PC-9 (cell line): ENCODE measurements around the gene SETX. TPM values are rescaled to one million over a fixed set of nuclear protein-coding genes. Genes with fewer than 3 reads are reported as not detected.

Source experiments
- BruUV-seq: library from RNA; stranded (reverse); fragments of 400-500 nt; replicated peaks from 2 replicates; lab custom pipeline; 2021; lab: Mats Ljungman, UMichigan
- CTCF ChIA-PET: fragments of 300-600 bp; sonication (Branson Sonifier 250); formaldehyde crosslinking; loops from one replicate; lab custom pipeline; 2022; ENCODE audit warnings: antibody characterized with exemption; lab: Charles Lee
- POLR2A ChIA-PET: fragments of 300-600 bp; sonication (Branson Sonifier 250); formaldehyde crosslinking; loops from one replicate; lab custom pipeline; 2022; ENCODE audit warnings: antibody characterized with exemption; ENCODE audit not compliant: unreplicated experiment; lab: Charles Lee
- DNase-seq, 2 experiments: peaks; one replicate each; pipeline versions ENCODE4 v3.0.0 to v3.0.0-alpha.2; 2015 to 2022; ENCODE audit warnings: mixed read lengths in 1 of 2
- H2AFZ ChIP-seq: fragments of 200-600 bp; sonication (generic); 2 replicates; pipeline ENCODE4 v1.8.1; 2017; ENCODE audit warnings: antibody characterized with exemption
- H3F3A ChIP-seq: fragments of 200-600 bp; sonication (generic); 2 replicates; pipeline ENCODE4 v1.8.1; 2017; ENCODE audit warnings: antibody characterized with exemption, mild to moderate bottlenecking, low read depth; ENCODE audit not compliant: insufficient read depth
- H3K27ac ChIP-seq: fragments of 200-600 bp; sonication (generic); 2 replicates; pipeline ENCODE4 v1.6.1; 2016; ENCODE audit warnings: mixed run types
- H3K27me3 ChIP-seq: fragments of 200-600 bp; sonication (generic); 2 replicates; pipeline ENCODE4 v1.6.1; 2016; ENCODE audit warnings: low read depth, mixed run types; ENCODE audit not compliant: insufficient read depth
- H3K36me3 ChIP-seq: fragments of 200-600 bp; sonication (generic); 2 replicates; pipeline ENCODE4 v1.6.1; 2016; ENCODE audit warnings: low read depth, mixed run types
- H3K4me1 ChIP-seq: fragments of 200-600 bp; sonication (generic); replicated peaks from 2 replicates; pipeline ENCODE4 v1.6.1; 2016; ENCODE audit warnings: mixed run types; ENCODE audit not compliant: insufficient read depth
- H3K4me2 ChIP-seq: fragments of 200-600 bp; sonication (generic); 2 replicates; pipeline ENCODE4 v1.6.1; 2017; ENCODE audit warnings: mixed run types
- H3K4me3 ChIP-seq: fragments of 200-600 bp; sonication (generic); 2 replicates; pipeline ENCODE4 v1.6.1; 2016; ENCODE audit warnings: mixed run types
- H3K79me2 ChIP-seq: fragments of 200-600 bp; sonication (generic); 2 replicates; pipeline ENCODE4 v1.6.1; 2017; ENCODE audit warnings: low read depth, mixed run types
- H3K9me2 ChIP-seq: fragments of 200-600 bp; sonication (generic); 2 replicates; pipeline ENCODE4 v1.8.1; 2017; ENCODE audit warnings: mild to moderate bottlenecking; ENCODE audit not compliant: insufficient read depth
- H3K9me3 ChIP-seq: fragments of 200-600 bp; sonication (generic); 2 replicates; pipeline ENCODE4 v1.8.1; 2016; ENCODE audit warnings: low read depth; ENCODE audit not compliant: insufficient read depth
- H4K20me1 ChIP-seq: fragments of 200-600 bp; sonication (generic); 2 replicates; pipeline ENCODE4 v1.8.1; 2017; ENCODE audit not compliant: insufficient read depth
- EZH2 ChIP-seq: fragments of 200-600 bp; sonication (generic); IDR thresholded peaks from 2 replicates; pipeline ENCODE4 v1.8.0; 2017; ENCODE audit warnings: antibody characterized with exemption, low read depth
- intact Hi-C: fragments of 100-400 bp; cut with micrococcal nuclease; formaldehyde crosslinking; loops from one replicate; pipeline ENCODE4 v1.10.0; 2022; ENCODE audit not compliant: unreplicated experiment
- total RNA-seq: library from RNA; stranded (reverse); gene quantifications from 2 replicates; pipeline ENCODE4 v1.2.3, GENCODE V29; 2021
- TF ChIP-seq, protein P1 (sequence below): fragments of 200-600 bp; sonication (generic); conservative IDR thresholded peaks from 2 replicates; pipeline ENCODE4 v1.6.1; 2017; ENCODE audit warnings: mixed run types, antibody characterized with exemption, mild to moderate bottlenecking, moderate library complexity

The SETX gene
- total RNA-seq, 1 experiment from 2014 or later: 23.5 TPM

DNA sequence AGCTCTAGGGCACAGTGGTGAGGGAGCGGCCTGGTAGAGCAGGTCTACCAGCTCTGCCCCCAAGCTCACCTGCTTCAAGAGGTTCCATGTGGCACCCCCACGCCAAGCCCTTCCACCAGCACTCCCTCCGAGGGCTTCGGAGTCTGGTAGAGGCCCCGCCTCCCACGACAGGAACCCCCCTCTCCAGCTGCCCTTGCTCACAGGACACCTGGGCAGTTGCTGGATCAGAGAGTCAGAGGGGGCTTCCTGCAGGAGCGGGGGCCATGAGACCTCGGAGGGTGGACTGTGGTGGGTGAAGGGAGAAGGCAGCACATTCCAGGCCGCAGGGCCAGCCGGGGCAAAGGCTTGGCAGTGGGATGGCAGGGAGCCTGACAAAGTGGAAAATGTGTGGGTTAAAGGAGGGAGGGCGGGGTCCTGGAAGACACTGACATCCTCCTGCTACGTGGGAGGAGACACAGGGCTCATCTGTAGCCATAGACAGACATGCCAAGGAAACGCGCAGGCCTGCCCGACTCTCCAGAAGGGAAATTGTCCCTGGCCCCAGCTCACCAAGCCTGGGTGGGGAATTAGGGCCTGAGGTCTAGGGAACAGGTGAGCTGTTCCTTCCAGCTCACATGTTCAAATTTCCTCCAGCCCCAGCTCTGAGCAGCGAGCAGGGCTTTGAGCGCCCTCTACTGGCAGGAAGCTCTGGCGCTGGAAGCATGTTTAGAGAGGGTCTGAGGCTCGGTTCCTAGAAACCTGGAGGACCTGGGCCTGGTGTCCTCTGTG lies 118.7 kb downstream of the SETX start:
- ChIA-PET POLR2A (interaction anchor here (0.7 kb wide), 1 partner anchor 273 kb away, joined by 4 read pairs; no protein-coding TSS in a partner anchor), CTCF (interaction anchor here (0.5 to 1.6 kb wide), 11 partner anchors 9 to 679 kb away, joined by 3 to 16 read pairs (median 3); no protein-coding TSS in a partner anchor)
- no peaks in the 10 kb centered on the region for H3K9me3 ChIP-seq
- H3K27ac ChIP-seq: no peak overlapping the region
- no peak overlapping the region for H3K4me3 ChIP-seq
- peak; percentile 59 to 77 for DNase-seq
- no peaks in the 10 kb centered on the region for H3K36me3 ChIP-seq
- no peaks in the 10 kb centered on the region for H3F3A ChIP-seq
- intact Hi-C loops: loop anchor here (1.0 to 10.0 kb wide), 4 partner anchors 65 to 474 kb away; no protein-coding TSS in a partner anchor
- H3K79me2 ChIP-seq: no peaks in the 10 kb centered on the region
- TF ChIP-seq EZH2: no peak
- TF ChIP-seq, protein P1, sequence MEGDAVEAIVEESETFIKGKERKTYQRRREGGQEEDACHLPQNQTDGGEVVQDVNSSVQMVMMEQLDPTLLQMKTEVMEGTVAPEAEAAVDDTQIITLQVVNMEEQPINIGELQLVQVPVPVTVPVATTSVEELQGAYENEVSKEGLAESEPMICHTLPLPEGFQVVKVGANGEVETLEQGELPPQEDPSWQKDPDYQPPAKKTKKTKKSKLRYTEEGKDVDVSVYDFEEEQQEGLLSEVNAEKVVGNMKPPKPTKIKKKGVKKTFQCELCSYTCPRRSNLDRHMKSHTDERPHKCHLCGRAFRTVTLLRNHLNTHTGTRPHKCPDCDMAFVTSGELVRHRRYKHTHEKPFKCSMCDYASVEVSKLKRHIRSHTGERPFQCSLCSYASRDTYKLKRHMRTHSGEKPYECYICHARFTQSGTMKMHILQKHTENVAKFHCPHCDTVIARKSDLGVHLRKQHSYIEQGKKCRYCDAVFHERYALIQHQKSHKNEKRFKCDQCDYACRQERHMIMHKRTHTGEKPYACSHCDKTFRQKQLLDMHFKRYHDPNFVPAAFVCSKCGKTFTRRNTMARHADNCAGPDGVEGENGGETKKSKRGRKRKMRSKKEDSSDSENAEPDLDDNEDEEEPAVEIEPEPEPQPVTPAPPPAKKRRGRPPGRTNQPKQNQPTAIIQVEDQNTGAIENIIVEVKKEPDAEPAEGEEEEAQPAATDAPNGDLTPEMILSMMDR: peak; percentile 93
- no peak overlapping the region for H3K4me2 ChIP-seq
- no peaks in the 10 kb centered on the region for H3K9me2 ChIP-seq
- no peak overlapping the region for H2AFZ ChIP-seq
- no peaks in the 10 kb centered on the region; the same call in none of the 2 replicates for H4K20me1 ChIP-seq
- BruUV-seq: no TSS peak
- no peaks in the 10 kb centered on the region for H3K4me1 ChIP-seq
- H3K27me3 ChIP-seq: peaks cover 42% of the 10 kb centered on the region

DNA sequence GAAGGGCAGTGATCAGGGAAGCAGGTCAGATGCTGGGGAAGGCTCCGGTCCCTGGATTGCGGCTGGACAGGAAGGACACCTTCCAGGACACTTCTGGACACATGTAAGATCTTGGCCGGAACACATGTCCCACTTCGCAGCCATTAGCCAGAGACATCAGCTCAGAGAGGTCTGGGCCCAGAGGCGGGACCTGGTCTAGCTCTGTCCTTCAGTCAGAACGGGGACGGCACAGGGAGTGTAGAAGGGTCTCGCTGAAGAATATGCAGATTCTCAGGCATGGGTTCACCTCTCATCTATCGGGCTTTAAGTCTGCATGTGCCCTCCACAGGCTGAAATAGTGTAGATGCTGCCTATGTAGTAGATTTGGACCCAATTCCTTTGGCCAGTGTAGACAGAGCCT lies 119.7 kb downstream of the SETX start:
- peaks cover 50% of the 10 kb centered on the region for H3K27me3 ChIP-seq
- no peaks in the 10 kb centered on the region for H3K9me2 ChIP-seq
- DNase-seq: no peak
- H3K9me3 ChIP-seq: no peaks in the 10 kb centered on the region
- H3F3A ChIP-seq: no peaks in the 10 kb centered on the region
- intact Hi-C loops: loop anchor here (10.0 kb wide), 2 partner anchors 270 to 400 kb away; no protein-coding TSS in a partner anchor
- ChIA-PET POLR2A (no interaction called here), CTCF (interaction anchor here (1.6 kb wide), 1 partner anchor 480 kb away, joined by 16 read pairs; no protein-coding TSS in a partner anchor)
- no peaks in the 10 kb centered on the region for H3K4me1 ChIP-seq
- no TSS peak for BruUV-seq
- no peaks in the 10 kb centered on the region; the same call in none of the 2 replicates for H4K20me1 ChIP-seq
- no peak overlapping the region for H3K27ac ChIP-seq
- H2AFZ ChIP-seq: no peak overlapping the region
- no peaks in the 10 kb centered on the region for H3K79me2 ChIP-seq
- H3K4me2 ChIP-seq: no peak overlapping the region
- H3K36me3 ChIP-seq: no peaks in the 10 kb centered on the region
- TF ChIP-seq EZH2: no peak
- TF ChIP-seq, protein P1: no peak
- H3K4me3 ChIP-seq: no peak overlapping the region

GRCh38 chr9:132234535-132234934 lies 120.3 kb downstream of the SETX start:
- no peak overlapping the region for H3K4me3 ChIP-seq
- intact Hi-C loops: loop anchor here (10.0 kb wide), 2 partner anchors 270 to 400 kb away; no protein-coding TSS in a partner anchor
- no peak overlapping the region for H3K27ac ChIP-seq
- no peaks in the 10 kb centered on the region for H3K79me2 ChIP-seq
- BruUV-seq: no TSS peak
- H3K27me3 ChIP-seq: peaks cover 56% of the 10 kb centered on the region
- H4K20me1 ChIP-seq: no peaks in the 10 kb centered on the region; the same call in none of the 2 replicates
- no peaks in the 10 kb centered on the region for H3K4me1 ChIP-seq
- no peaks in the 10 kb centered on the region for H3K9me2 ChIP-seq
- H2AFZ ChIP-seq: no peak overlapping the region
- H3K4me2 ChIP-seq: no peak overlapping the region
- no peak for TF ChIP-seq EZH2
- TF ChIP-seq, protein P1: no peak
- no peak for DNase-seq
- ChIA-PET POLR2A (no interaction called here), CTCF (no interaction called here)
- no peaks in the 10 kb centered on the region for H3K9me3 ChIP-seq
- no peaks in the 10 kb centered on the region for H3K36me3 ChIP-seq
- H3F3A ChIP-seq: no peaks in the 10 kb centered on the region
